ENCODE results near the gene HBD.

The HBD gene

GRCh38 chr11:5232176-5232575, 2.1 kb downstream of the HBD start:
- TF ChIP-seq EGR1 (IDR thresholded peaks at IDR 0.05): no peak

- no peak for TF ChIP-seq REST (IDR thresholded peaks at IDR 0.05; ENCODE audit: low read depth)
- TF ChIP-seq TAF1 (IDR thresholded peaks at IDR 0.05; ENCODE audit: low read depth): no peak
- TF ChIP-seq TCF12 (IDR thresholded peaks at IDR 0.05; ENCODE audit: low read depth): no peak
- TF ChIP-seq YY1 (IDR thresholded peaks at IDR 0.05; ENCODE audit: low read depth): no peak
- TF ChIP-seq MAX (IDR thresholded peaks at IDR 0.05): no peak
- no peak for TF ChIP-seq TEAD4 (IDR thresholded peaks at IDR 0.05)
These were observed 3.2 kb downstream of the HBD start for GRCh38 chr11:5231111-5231510.

- no peak for TF ChIP-seq MAX (IDR thresholded peaks at IDR 0.05)
- TF ChIP-seq FOXM1 (IDR thresholded peaks at IDR 0.05; ENCODE audit: borderline replicate concordance, low read depth): no peak
- no peak for TF ChIP-seq USF1 (IDR thresholded peaks at IDR 0.05)
- TF ChIP-seq TCF12 (IDR thresholded peaks at IDR 0.05; ENCODE audit: low read depth): no peak
- no peak for TF ChIP-seq NFIC (IDR thresholded peaks at IDR 0.05)
- TF ChIP-seq CEBPB (IDR thresholded peaks at IDR 0.05): no peak
- TF ChIP-seq EP300 (IDR thresholded peaks at IDR 0.05; ENCODE audit: borderline replicate concordance): no peak
- TF ChIP-seq EGR1 (IDR thresholded peaks at IDR 0.05): no peak
- TF ChIP-seq TAF1 (IDR thresholded peaks at IDR 0.05; ENCODE audit: low read depth): no peak
- TF ChIP-seq TEAD4 (IDR thresholded peaks at IDR 0.05): no peak
- TF ChIP-seq ZBTB7A (IDR thresholded peaks at IDR 0.05; ENCODE audit: low read depth): no peak
- TF ChIP-seq YY1 (IDR thresholded peaks at IDR 0.05; ENCODE audit: low read depth): no peak
These were observed 4.0 kb downstream of the HBD start for GRCh38 chr11:5230266-5230665.

- TF ChIP-seq EGR1 (IDR thresholded peaks at IDR 0.05): no peak
These were observed 4.5 kb downstream of the HBD start for GRCh38 chr11:5229796-5230195.

- no peak for TF ChIP-seq EP300 (IDR thresholded peaks at IDR 0.05; ENCODE audit: borderline replicate concordance)
- TF ChIP-seq TEAD4 (IDR thresholded peaks at IDR 0.05): no peak
- TF ChIP-seq REST (IDR thresholded peaks at IDR 0.05; ENCODE audit: low read depth): no peak
- no peak for TF ChIP-seq RAD21 (IDR thresholded peaks at IDR 0.05; ENCODE audit: low read depth)
- TF ChIP-seq FOXM1 (IDR thresholded peaks at IDR 0.05; ENCODE audit: borderline replicate concordance, low read depth): no peak
- no peak for TF ChIP-seq YY1 (IDR thresholded peaks at IDR 0.05; ENCODE audit: low read depth)
- TF ChIP-seq CREB1 (IDR thresholded peaks at IDR 0.05; ENCODE audit: low read depth): no peak
- no peak for TF ChIP-seq MAX (IDR thresholded peaks at IDR 0.05)
- no peak for TF ChIP-seq CEBPB (IDR thresholded peaks at IDR 0.05)
- no peak for TF ChIP-seq USF1 (IDR thresholded peaks at IDR 0.05)
- no peak for TF ChIP-seq TAF1 (IDR thresholded peaks at IDR 0.05; ENCODE audit: low read depth)
- TF ChIP-seq TCF12 (IDR thresholded peaks at IDR 0.05; ENCODE audit: low read depth): no peak
These were observed 4.9 kb downstream of the HBD start for GRCh38 chr11:5229356-5229755.

GRCh38 chr11:5228124-5228523, 6.2 kb downstream of the HBD start:
- no peak for TF ChIP-seq FOXM1 (IDR thresholded peaks at IDR 0.05; ENCODE audit: borderline replicate concordance, low read depth)
- TF ChIP-seq USF1 (IDR thresholded peaks at IDR 0.05): no peak
- no peak for TF ChIP-seq YY1 (IDR thresholded peaks at IDR 0.05; ENCODE audit: low read depth)

GRCh38 chr11:5227681-5228080, 6.6 kb downstream of the HBD start:
- no peak for TF ChIP-seq EP300 (IDR thresholded peaks at IDR 0.05; ENCODE audit: borderline replicate concordance)
- TF ChIP-seq TAF1 (IDR thresholded peaks at IDR 0.05; ENCODE audit: low read depth): no peak
- no peak for TF ChIP-seq TEAD4 (IDR thresholded peaks at IDR 0.05)
- TF ChIP-seq USF1 (IDR thresholded peaks at IDR 0.05): no peak
- TF ChIP-seq RAD21 (IDR thresholded peaks at IDR 0.05; ENCODE audit: low read depth): no peak
- TF ChIP-seq EGR1 (IDR thresholded peaks at IDR 0.05): no peak
- no peak for TF ChIP-seq CREB1 (IDR thresholded peaks at IDR 0.05; ENCODE audit: low read depth)
- TF ChIP-seq YY1 (IDR thresholded peaks at IDR 0.05; ENCODE audit: low read depth): no peak
- no peak for TF ChIP-seq MAX (IDR thresholded peaks at IDR 0.05)
- no peak for TF ChIP-seq CEBPB (IDR thresholded peaks at IDR 0.05)
- no peak for TF ChIP-seq NFIC (IDR thresholded peaks at IDR 0.05)

Measured in Ishikawa (cell line).